GM19455 (cell line): Measurements from ENCODE around the gene ALS2CL.
"Not testable (repeated sequence)": the region's sequence is repeated elsewhere in the genome, so short reads cannot be mapped to it uniquely, and the experiment has no call there.

Experiments
- ATAC-seq: cut with Tn5 transposase; IDR thresholded peaks from one replicate; pipeline ENCODE4 v1.9.1; 2021; ENCODE audit not compliant: unreplicated experiment

The ALS2CL gene

GRCh38 chr3:46705022-46705530 is 11.6 kb upstream of the ALS2CL start:
- ATAC-seq: no peak

- ATAC-seq: not testable (repeated sequence)
These were observed 10.9 kb upstream of the ALS2CL start for GRCh38 chr3:46704346-46704745.

GRCh38 chr3:46703013-46703520 is 9.6 kb upstream of the ALS2CL start:
- ATAC-seq: no peak

- no peak for ATAC-seq
These were observed 8.9 kb upstream of the ALS2CL start for GRCh38 chr3:46702246-46703012.

GRCh38 chr3:46701181-46701939 is 7.9 kb upstream of the ALS2CL start, which contains the start of gene TMIE:
Gene TMIE (plus strand): TSS chr3:46701392. CDS start chr3:46701488, 96 bp downstream.
- ATAC-seq: no peak

- ATAC-seq: no peak
These were observed 7.3 kb upstream of the ALS2CL start for GRCh38 chr3:46700772-46701171.

- no peak for ATAC-seq
These were observed 6.4 kb upstream of the ALS2CL start for GRCh38 chr3:46699676-46700523.

GRCh38 chr3:46695962-46696894 is 2.7 kb upstream of the ALS2CL start:
- no peak for ATAC-seq

GRCh38 chr3:46695177-46695961 is 1.9 kb upstream of the ALS2CL start:
- no peak for ATAC-seq

- ATAC-seq: no peak
These were observed 1.0 kb upstream of the ALS2CL start for GRCh38 chr3:46694520-46694919.

GRCh38 chr3:46693892-46694226 is 380 bp upstream of the ALS2CL start:
- no peak for ATAC-seq

GRCh38 chr3:46692566-46692990 is 901 bp downstream of the ALS2CL start:
- no peak for ATAC-seq

GRCh38 chr3:46690798-46691197 is 2.7 kb downstream of the ALS2CL start:
- ATAC-seq: no peak

- no peak for ATAC-seq
These were observed 8.0 kb downstream of the ALS2CL start for GRCh38 chr3:46685446-46685845.

GRCh38 chr3:46684891-46685290 is 8.6 kb downstream of the ALS2CL start:
- no peak for ATAC-seq

GRCh38 chr3:46682974-46683373 is 10.5 kb downstream of the ALS2CL start:
- ATAC-seq: no peak

- no peak for ATAC-seq
These were observed 11.5 kb downstream of the ALS2CL start for GRCh38 chr3:46681856-46682540.

- ATAC-seq: no peak
These were observed 12.1 kb downstream of the ALS2CL start for GRCh38 chr3:46681387-46681786.
